Right lobe of liver (tissue), 4 donors: ENCODE measurements around the gene GALNT17.

Source experiments
- POLR2A ChIP-seq: fragments of 450-650 bp; IDR thresholded peaks from one replicate; pipeline ENCODE4 v1.6.1; 2017; ENCODE audit warnings: antibody characterized with exemption, mild to moderate bottlenecking
- TF ChIP-seq, protein P1 (sequence below), 4 donors: fragments of 200-600 bp in 3 of 4; fragments of 450-650 bp in 1 of 4; IDR thresholded peaks; one replicate each; pipeline versions ENCODE4 v1.5.1 to v1.8.0; 2016 to 2022; ENCODE audit warnings: antibody characterized with exemption in 4 of 4, mild to moderate bottlenecking in 2 of 4
- donor health status: DM: no; HTN: no; CAD: no.
- donor health status: DM: no; HTN: no; CAD: no.
- donor health status: DM: no; HTN: yes; CAD: no.

DNA sequence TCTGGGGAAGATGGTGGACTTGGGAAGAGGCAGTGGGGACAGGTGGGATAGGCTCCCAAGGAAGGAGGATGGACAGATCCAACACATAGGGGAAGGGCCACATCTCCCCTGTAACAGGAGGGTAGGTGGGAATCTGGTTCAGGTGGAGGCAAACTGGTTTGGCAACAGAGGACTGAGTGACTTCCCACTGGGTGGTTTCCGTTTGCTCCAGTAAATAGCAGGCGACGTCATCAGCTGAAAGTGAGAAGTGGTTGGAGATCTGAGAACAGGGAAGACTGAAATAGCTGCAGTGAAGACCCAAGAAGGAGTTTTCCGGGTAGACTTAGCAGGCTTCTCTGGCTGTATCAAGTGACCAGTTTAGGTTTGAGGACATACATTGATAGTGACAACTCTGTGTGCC is 504.4 kb downstream of the GALNT17 start:
- no peak for TF ChIP-seq POLR2A
- TF ChIP-seq, protein P1, sequence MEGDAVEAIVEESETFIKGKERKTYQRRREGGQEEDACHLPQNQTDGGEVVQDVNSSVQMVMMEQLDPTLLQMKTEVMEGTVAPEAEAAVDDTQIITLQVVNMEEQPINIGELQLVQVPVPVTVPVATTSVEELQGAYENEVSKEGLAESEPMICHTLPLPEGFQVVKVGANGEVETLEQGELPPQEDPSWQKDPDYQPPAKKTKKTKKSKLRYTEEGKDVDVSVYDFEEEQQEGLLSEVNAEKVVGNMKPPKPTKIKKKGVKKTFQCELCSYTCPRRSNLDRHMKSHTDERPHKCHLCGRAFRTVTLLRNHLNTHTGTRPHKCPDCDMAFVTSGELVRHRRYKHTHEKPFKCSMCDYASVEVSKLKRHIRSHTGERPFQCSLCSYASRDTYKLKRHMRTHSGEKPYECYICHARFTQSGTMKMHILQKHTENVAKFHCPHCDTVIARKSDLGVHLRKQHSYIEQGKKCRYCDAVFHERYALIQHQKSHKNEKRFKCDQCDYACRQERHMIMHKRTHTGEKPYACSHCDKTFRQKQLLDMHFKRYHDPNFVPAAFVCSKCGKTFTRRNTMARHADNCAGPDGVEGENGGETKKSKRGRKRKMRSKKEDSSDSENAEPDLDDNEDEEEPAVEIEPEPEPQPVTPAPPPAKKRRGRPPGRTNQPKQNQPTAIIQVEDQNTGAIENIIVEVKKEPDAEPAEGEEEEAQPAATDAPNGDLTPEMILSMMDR (IDR thresholded peaks at IDR 0.05), result no peak
